Measurements from ENCODE around the gene AMIGO1. TPM values are rescaled to one million over a fixed set of nuclear protein-coding genes. Genes with fewer than 3 reads are reported as not detected.

The AMIGO1 gene
- total RNA-seq, 1 experiment from 2014 or later = 0.10 TPM

DNA sequence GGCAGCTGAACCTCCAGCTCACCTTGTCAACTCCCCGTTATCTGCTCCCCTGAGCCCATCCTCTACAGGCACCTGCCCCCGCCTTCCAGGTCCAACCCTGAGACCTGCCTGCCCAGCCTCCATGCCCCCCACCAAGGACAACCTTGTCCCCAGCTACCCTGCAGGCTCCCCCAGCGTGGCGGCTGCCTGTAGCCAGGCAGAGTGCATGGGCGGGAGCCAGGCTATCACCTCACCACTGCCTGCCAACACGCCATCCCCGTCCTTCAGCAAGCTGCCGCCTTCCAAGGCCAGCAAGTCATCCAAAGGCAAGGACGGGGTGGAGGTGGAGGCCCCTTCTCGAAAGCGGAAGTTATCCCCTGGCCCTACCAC, 18.6 kb downstream of the AMIGO1 start:
- ATAC-seq = no peak
- CTCF ChIA-PET = interaction anchor here (0.7 to 7.1 kb wide), 13 partner anchors 12 to 208 kb away, joined by 3 to 146 read pairs (median 4); partner anchors contain the start of genes GNAI3 and PSRC1

DNA sequence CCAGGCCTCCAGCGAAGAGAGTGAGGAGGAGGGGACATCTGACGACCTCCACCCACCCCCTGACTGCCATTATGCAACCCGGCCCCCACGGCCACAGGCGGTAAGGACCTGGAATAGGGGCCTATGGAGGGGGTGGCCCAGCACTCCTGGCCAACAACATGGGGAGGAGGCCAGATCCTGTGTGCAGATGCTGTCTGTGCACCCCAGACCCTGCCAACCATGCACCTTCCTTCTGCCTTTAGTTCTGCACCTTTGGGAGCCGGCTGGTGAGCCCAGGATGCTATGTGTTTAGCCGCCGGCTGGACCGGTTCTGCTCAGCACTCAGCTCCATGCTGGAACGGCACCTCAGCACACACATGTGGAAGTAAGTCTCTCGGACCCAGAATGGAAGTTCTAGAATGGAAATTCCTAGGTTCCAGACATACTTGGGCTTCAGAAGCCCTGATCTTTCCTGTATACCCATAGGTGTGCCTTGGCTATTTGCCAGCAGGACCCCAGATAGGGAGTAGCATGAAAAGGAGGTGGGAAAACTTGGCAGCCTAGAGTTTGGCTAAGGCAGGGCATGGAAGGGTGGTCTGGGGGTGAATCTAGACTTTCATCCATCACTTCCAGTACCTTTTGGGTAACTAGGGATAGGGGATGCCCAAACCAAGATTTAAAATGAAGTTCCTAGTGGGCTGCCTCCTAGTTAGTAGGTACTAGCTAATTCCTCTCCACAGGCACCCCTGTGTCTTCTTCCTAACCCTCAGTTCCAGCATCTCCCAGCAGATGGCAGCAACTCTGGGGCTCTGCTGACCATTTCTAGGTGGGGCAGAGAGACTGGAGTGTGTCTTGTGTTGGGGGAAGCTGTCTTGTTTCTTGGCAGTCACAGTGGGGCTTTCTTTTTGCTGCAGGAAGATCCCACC, 19.2 kb downstream of the AMIGO1 start:
- no peaks in the 10 kb centered on the region for H3K27me3 ChIP-seq (ENCODE audit: insufficient read depth, low read length)
- no peaks in the 10 kb centered on the region for H3K36me3 ChIP-seq (ENCODE audit: control insufficient read depth in 1 of 2, insufficient read depth in 2 of 2, low read length in 2 of 2)
- no peak overlapping the region for H3K4me3 ChIP-seq (replicated peaks in 1 of 2; ENCODE audit: low read depth in 1 of 2, low read length in 2 of 2)
- TF ChIP-seq CEBPB (IDR thresholded peaks at IDR 0.05; ENCODE audit: low read depth) (no peak), TCF7L2 (IDR thresholded peaks at IDR 0.05; ENCODE audit: borderline replicate concordance, extremely low read depth, insufficient read depth, insufficient read length) (no peak), EZH2 (IDR thresholded peaks at IDR 0.05) (no peak), RAD21 (IDR thresholded peaks at IDR 0.05; ENCODE audit: low read depth) (peak; percentile 57), ZNF274 (IDR thresholded peaks at IDR 0.05; ENCODE audit: low read depth, low read length) (no peak)
- TF ChIP-seq, protein P1, sequence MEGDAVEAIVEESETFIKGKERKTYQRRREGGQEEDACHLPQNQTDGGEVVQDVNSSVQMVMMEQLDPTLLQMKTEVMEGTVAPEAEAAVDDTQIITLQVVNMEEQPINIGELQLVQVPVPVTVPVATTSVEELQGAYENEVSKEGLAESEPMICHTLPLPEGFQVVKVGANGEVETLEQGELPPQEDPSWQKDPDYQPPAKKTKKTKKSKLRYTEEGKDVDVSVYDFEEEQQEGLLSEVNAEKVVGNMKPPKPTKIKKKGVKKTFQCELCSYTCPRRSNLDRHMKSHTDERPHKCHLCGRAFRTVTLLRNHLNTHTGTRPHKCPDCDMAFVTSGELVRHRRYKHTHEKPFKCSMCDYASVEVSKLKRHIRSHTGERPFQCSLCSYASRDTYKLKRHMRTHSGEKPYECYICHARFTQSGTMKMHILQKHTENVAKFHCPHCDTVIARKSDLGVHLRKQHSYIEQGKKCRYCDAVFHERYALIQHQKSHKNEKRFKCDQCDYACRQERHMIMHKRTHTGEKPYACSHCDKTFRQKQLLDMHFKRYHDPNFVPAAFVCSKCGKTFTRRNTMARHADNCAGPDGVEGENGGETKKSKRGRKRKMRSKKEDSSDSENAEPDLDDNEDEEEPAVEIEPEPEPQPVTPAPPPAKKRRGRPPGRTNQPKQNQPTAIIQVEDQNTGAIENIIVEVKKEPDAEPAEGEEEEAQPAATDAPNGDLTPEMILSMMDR (IDR thresholded peaks at IDR 0.05 in 2 of 3, conservative IDR thresholded peaks at IDR 0.05 in 1 of 3; ENCODE audit: borderline replicate concordance in 1 of 3, insufficient read depth in 1 of 3, low read depth in 2 of 3, low read length in 2 of 3) = peak; percentile 56 to 94 (median 79); a peak in 5 of 6 replicates
- ChIA-PET POLR2A (interaction anchor here (1.1 kb wide), 1 partner anchor 41 kb away, joined by 3 read pairs; no protein-coding TSS in a partner anchor), RAD21 (ENCODE audit: low non-redundant PET in 1 of 2, low total read pairs in 2 of 2, uncharacterized antibody in 2 of 2, unreplicated experiment in 2 of 2) (interaction anchor here (1.6 to 1.8 kb wide), 2 partner anchors 42 kb away, joined by 5 to 17 read pairs; no protein-coding TSS in a partner anchor), CTCF (interaction anchor here (0.6 to 7.1 kb wide), 16 partner anchors 12 to 251 kb away, joined by 3 to 146 read pairs (median 4); partner anchors contain the start of genes GNAI3 and PSRC1)
- BruUV-seq (replicated peaks) = no TSS peak
- DNase-seq (ENCODE audit: low read depth, low spot score) (peak; percentile 31), ATAC-seq (peak; percentile 49)
- no peak overlapping the region for H2AFZ ChIP-seq (ENCODE audit: low read depth, low read length, poor library complexity, severe bottlenecking)
- intact Hi-C loops (cut with micrococcal nuclease) = loop anchor here (1.0 kb wide), 1 partner anchor 42 kb away; no protein-coding TSS in a partner anchor
- H3K79me2 ChIP-seq (ENCODE audit: insufficient read depth, low read length) = no peaks in the 10 kb centered on the region; the same call in 1 of the 2 replicates
- no peak overlapping the region for H3K9ac ChIP-seq (ENCODE audit: low read length)
- H3K4me1 ChIP-seq (ENCODE audit: control insufficient read depth in 1 of 2, insufficient read depth in 2 of 2, low read length in 2 of 2) = peaks cover 12 to 17% of the 10 kb centered on the region in 2 experiments; a peak in 3 of 4 replicates
- H3K9me3 ChIP-seq (ENCODE audit: control insufficient read depth in 1 of 2, insufficient read depth in 1 of 2, low read depth in 1 of 2, low read length in 2 of 2) = no peaks in the 10 kb centered on the region
- no peaks in the 10 kb centered on the region for H4K20me1 ChIP-seq (ENCODE audit: insufficient read depth)
- H3K9me2 ChIP-seq (ENCODE audit: insufficient read depth) = no peaks in the 10 kb centered on the region
- H3K4me2 ChIP-seq (ENCODE audit: low read length) = no peak overlapping the region
- H3K27ac ChIP-seq (ENCODE audit: low read depth, low read length) = no peak overlapping the region

More for the DNA sequence above, 18.6 kb downstream of the AMIGO1 start:
- POLR2A ChIA-PET = interaction anchor here (1.1 kb wide), 1 partner anchor 40 kb away, joined by 3 read pairs; no protein-coding TSS in a partner anchor
- H3K4me2 ChIP-seq (ENCODE audit: low read length) = no peak overlapping the region
- no TSS peak for BruUV-seq (replicated peaks)
- no peak overlapping the region for H2AFZ ChIP-seq (ENCODE audit: low read depth, low read length, poor library complexity, severe bottlenecking)
- H3K4me1 ChIP-seq (ENCODE audit: control insufficient read depth in 1 of 2, insufficient read depth in 2 of 2, low read length in 2 of 2) = peaks cover 10 to 14% of the 10 kb centered on the region in 2 experiments; a peak in 2 of 4 replicates
- no peak overlapping the region for H3K27ac ChIP-seq (ENCODE audit: low read depth, low read length)
- 0 out of 4 replicates have a peak, but pooled peaks cover 0 to 2% of the 10 kb centered on the region in 2 experiments for H3K36me3 ChIP-seq (ENCODE audit: control insufficient read depth in 1 of 2, insufficient read depth in 2 of 2, low read length in 2 of 2)
- RAD21 ChIA-PET (ENCODE audit: low non-redundant PET in 1 of 2, low total read pairs in 2 of 2, uncharacterized antibody in 2 of 2, unreplicated experiment in 2 of 2) = interaction anchor here (1.6 to 1.8 kb wide), 2 partner anchors 41 kb away, joined by 5 to 17 read pairs; no protein-coding TSS in a partner anchor
- H4K20me1 ChIP-seq (ENCODE audit: insufficient read depth) = no peaks in the 10 kb centered on the region
- no peak for DNase-seq (ENCODE audit: low read depth, low spot score)
- no peak overlapping the region for H3K4me3 ChIP-seq (replicated peaks in 1 of 2; ENCODE audit: low read depth in 1 of 2, low read length in 2 of 2)
- H3K27me3 ChIP-seq (ENCODE audit: insufficient read depth, low read length) = no peaks in the 10 kb centered on the region
- H3K9ac ChIP-seq (ENCODE audit: low read length) = no peak overlapping the region
- no peaks in the 10 kb centered on the region for H3K9me3 ChIP-seq (ENCODE audit: control insufficient read depth in 1 of 2, insufficient read depth in 1 of 2, low read depth in 1 of 2, low read length in 2 of 2)
- intact Hi-C loops (cut with micrococcal nuclease) = loop anchor here (1.0 kb wide), 1 partner anchor 41 kb away; no protein-coding TSS in a partner anchor
- no peaks in the 10 kb centered on the region for H3K9me2 ChIP-seq (ENCODE audit: insufficient read depth)
- TF ChIP-seq EGR1 (IDR thresholded peaks at IDR 0.05; ENCODE audit: low read depth) = no peak
- no peak for TF ChIP-seq SP1 (IDR thresholded peaks at IDR 0.05; ENCODE audit: low read depth)
- no peak for TF ChIP-seq EZH2 (IDR thresholded peaks at IDR 0.05)
- TF ChIP-seq ZFX (IDR thresholded peaks at IDR 0.05) = no peak
- TF ChIP-seq YY1 (IDR thresholded peaks at IDR 0.05; ENCODE audit: extremely low read depth, insufficient replicate concordance, low read depth, low read length) = no peak
- TF ChIP-seq TCF7L2 (IDR thresholded peaks at IDR 0.05; ENCODE audit: borderline replicate concordance, extremely low read depth, insufficient read depth, insufficient read length) = no peak
- TF ChIP-seq JUND (IDR thresholded peaks at IDR 0.05) = no peak
- TF ChIP-seq SRF (IDR thresholded peaks at IDR 0.05; ENCODE audit: low read depth) = no peak
- no peak for TF ChIP-seq FOSL1 (IDR thresholded peaks at IDR 0.05; ENCODE audit: low read depth)
- TF ChIP-seq MAX (IDR thresholded peaks at IDR 0.05) = no peak
- no peak for TF ChIP-seq CEBPB (IDR thresholded peaks at IDR 0.05; ENCODE audit: low read depth)
- no peaks in the 10 kb centered on the region; the same call in 1 of the 2 replicates for H3K79me2 ChIP-seq (ENCODE audit: insufficient read depth, low read length)
